ENCODE results near the gene HEATR5B. TPM values are rescaled to one million over a fixed set of nuclear protein-coding genes. Genes with fewer than 3 reads are reported as not detected.

The HEATR5B gene
- total and polyA plus RNA-seq, 2 of the 8 experiments (the other 6 are each of a cell fraction or from before 2014, with no cell fraction given) = 7.0 to 12.6 TPM

GRCh38 chr2:37109523-37109922 lies 25.4 kb upstream of the HEATR5B start:
- no peaks in the 10 kb centered on the region for H4K20me1 ChIP-seq (replicated peaks in 1 of 2; ENCODE audit: control insufficient read depth in 1 of 2, insufficient read depth in 2 of 2, low read length in 2 of 2)
- POLR2A ChIA-PET (ENCODE audit: partially characterized antibody) = no interaction called here
- H3K4me1 ChIP-seq (replicated peaks in 1 of 4; ENCODE audit: control insufficient read depth in 3 of 4, insufficient read depth in 4 of 4, low read length in 3 of 4) = peaks cover 0 to 6% (median 4%) of the 10 kb centered on the region in 4 experiments; a peak in 2 of 7 replicates
- no peak overlapping the region for H2BK12ac ChIP-seq (ENCODE audit: low read depth, low read length)
- no peak overlapping the region for H2BK15ac ChIP-seq (ENCODE audit: low read length)
- FAIRE-seq (no peak), DNase-seq (ENCODE audit: low read depth in 1 of 2, low spot score in 2 of 2) (no peak)
- no peaks in the 10 kb centered on the region for H3K23me2 ChIP-seq (ENCODE audit: low read depth, low read length)
- CTCF ChIA-PET (ENCODE audit: partially characterized antibody) = interaction anchor here (1.0 kb wide), 1 partner anchor 58 kb away, joined by 3 read pairs; no protein-coding TSS in a partner anchor
- H4K91ac ChIP-seq (replicated peaks; ENCODE audit: insufficient read length, low read length) = no peak overlapping the region
- TF ChIP-seq SAP30 (IDR thresholded peaks at IDR 0.05; ENCODE audit: insufficient read depth, insufficient replicate concordance, low read length) = no peak
- TF ChIP-seq BACH1 (IDR thresholded peaks at IDR 0.05; ENCODE audit: low read length) = no peak
- TF ChIP-seq, protein P1, sequence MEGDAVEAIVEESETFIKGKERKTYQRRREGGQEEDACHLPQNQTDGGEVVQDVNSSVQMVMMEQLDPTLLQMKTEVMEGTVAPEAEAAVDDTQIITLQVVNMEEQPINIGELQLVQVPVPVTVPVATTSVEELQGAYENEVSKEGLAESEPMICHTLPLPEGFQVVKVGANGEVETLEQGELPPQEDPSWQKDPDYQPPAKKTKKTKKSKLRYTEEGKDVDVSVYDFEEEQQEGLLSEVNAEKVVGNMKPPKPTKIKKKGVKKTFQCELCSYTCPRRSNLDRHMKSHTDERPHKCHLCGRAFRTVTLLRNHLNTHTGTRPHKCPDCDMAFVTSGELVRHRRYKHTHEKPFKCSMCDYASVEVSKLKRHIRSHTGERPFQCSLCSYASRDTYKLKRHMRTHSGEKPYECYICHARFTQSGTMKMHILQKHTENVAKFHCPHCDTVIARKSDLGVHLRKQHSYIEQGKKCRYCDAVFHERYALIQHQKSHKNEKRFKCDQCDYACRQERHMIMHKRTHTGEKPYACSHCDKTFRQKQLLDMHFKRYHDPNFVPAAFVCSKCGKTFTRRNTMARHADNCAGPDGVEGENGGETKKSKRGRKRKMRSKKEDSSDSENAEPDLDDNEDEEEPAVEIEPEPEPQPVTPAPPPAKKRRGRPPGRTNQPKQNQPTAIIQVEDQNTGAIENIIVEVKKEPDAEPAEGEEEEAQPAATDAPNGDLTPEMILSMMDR (IDR thresholded peaks at IDR 0.05; ENCODE audit: control extremely low read depth in 1 of 3, insufficient read depth in 1 of 3, low read depth in 1 of 3, low read length in 3 of 3) = no peak
- TF ChIP-seq SIRT6 (IDR thresholded peaks at IDR 0.05; ENCODE audit: low read length) = no peak
- no peak for TF ChIP-seq TCF12 (IDR thresholded peaks at IDR 0.05; ENCODE audit: low read depth, low read length)
- no peak for TF ChIP-seq RXRA (IDR thresholded peaks at IDR 0.05; ENCODE audit: insufficient read depth, low read depth, low read length)
- H2AK5ac ChIP-seq (ENCODE audit: low read depth, low read length) = no peak overlapping the region
- H3K56ac ChIP-seq (replicated peaks; ENCODE audit: insufficient read length, low read depth, low read length) = no peak overlapping the region
- no peak overlapping the region for H3K4ac ChIP-seq (replicated peaks; ENCODE audit: insufficient read length, low read depth, low read length)
- no peak overlapping the region for H2AFZ ChIP-seq (ENCODE audit: low read length)
- H3K23ac ChIP-seq (ENCODE audit: insufficient read length) = no peak overlapping the region
- H2BK120ac ChIP-seq (replicated peaks; ENCODE audit: low read depth, low read length) = no peak overlapping the region
- no peak overlapping the region for H3K27ac ChIP-seq (ENCODE audit: low read depth, low read length)
- H3K9me3 ChIP-seq (ENCODE audit: insufficient read depth in 2 of 2, low read depth in 1 of 2, low read length in 1 of 2) = no peaks in the 10 kb centered on the region
- H3K36me3 ChIP-seq (ENCODE audit: control insufficient read depth in 2 of 4, insufficient read depth in 4 of 4, low read length in 3 of 4) = peaks cover 0 to 28% (median 18%) of the 10 kb centered on the region in 4 experiments; a peak in 5 of 8 replicates
- H2BK5ac ChIP-seq (ENCODE audit: low read depth, low read length) = no peak overlapping the region
- no peaks in the 10 kb centered on the region for H3K27me3 ChIP-seq (replicated peaks in 1 of 4; ENCODE audit: control insufficient read depth in 3 of 4, extremely low read depth in 1 of 4, insufficient read depth in 3 of 4, low read length in 3 of 4)
- H2BK20ac ChIP-seq (ENCODE audit: low read length) = no peak overlapping the region
- no peak overlapping the region for H3K18ac ChIP-seq (ENCODE audit: extremely low read depth, low read length)
- no peak overlapping the region for H4K8ac ChIP-seq (ENCODE audit: extremely low read depth, insufficient read depth, low read length)
- H3K79me1 ChIP-seq (ENCODE audit: low read depth, low read length) = no peaks in the 10 kb centered on the region
- no peak overlapping the region for H3K14ac ChIP-seq (ENCODE audit: insufficient read length)
- H3K79me2 ChIP-seq (ENCODE audit: control insufficient read depth in 1 of 2, insufficient read depth in 2 of 2, low read length in 2 of 2) = no peaks in the 10 kb centered on the region
- 88% methylated on average over 4 of the region's 4 CpGs; no CpG with 5 or more reads in 1 of the 2 experiments for WGBS, 2 experiments (ENCODE audit: extremely low coverage in 1 of 2, insufficient coverage in 1 of 2, insufficient read length in 1 of 2, insufficient replicate concordance in 2 of 2, low coverage in 1 of 2, low lambda C conversion rate in 2 of 2, missing lambda C conversion rate in 1 of 2)
- H3K4me2 ChIP-seq (ENCODE audit: insufficient read depth in 1 of 2, low read depth in 2 of 2, low read length in 2 of 2) = no peak overlapping the region
- H3K9ac ChIP-seq (replicated peaks in 1 of 4; ENCODE audit: extremely low read depth in 1 of 4, low read depth in 3 of 4, low read length in 3 of 4) = no peak overlapping the region
- H3K4me3 ChIP-seq (ENCODE audit: extremely low read depth in 1 of 4, insufficient read depth in 2 of 4, low read depth in 3 of 4, low read length in 4 of 4) = no peak overlapping the region
- no peak overlapping the region for H4K5ac ChIP-seq (ENCODE audit: insufficient read length, low read depth, low read length)

Data from H1 (cell line).